Activated naive CD4-positive, alpha-beta T cell treated with Interleukin-2 at 50 U/mL for 16 hours (primary cell): ENCODE measurements around the gene GMDS.
A peak's percentile ranks its signal among the peaks of the same experiment; 100 is the strongest.

Experiments used
- DNase-seq: peaks from one replicate; pipeline ENCODE4 v3.0.0-alpha.2; 2020

Gene GMDS

DNA sequence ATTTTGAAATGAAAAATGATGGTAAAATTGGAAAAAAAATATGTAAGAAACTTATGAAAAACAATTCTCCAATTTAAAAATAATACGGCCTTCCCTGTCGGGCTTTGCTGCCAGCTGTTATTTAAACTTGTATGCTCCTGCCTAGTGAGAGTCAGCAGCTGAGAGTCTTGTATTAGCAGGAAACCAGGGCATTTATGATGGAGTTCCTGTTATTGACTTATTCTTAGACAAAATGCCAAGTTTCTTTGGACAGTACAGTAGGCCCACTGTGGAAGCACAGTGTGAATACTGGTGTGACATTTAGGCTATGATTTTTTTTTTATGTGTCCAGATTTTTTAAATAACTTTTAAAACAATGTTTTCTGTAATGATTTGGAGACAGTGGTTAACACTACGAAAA lies 42.1 kb downstream of the GMDS start:
- DNase-seq = no peak

- DNase-seq = no peak
Measured at GRCh38 chr6:2197984-2198383, 47.4 kb downstream of the GMDS start.

DNA sequence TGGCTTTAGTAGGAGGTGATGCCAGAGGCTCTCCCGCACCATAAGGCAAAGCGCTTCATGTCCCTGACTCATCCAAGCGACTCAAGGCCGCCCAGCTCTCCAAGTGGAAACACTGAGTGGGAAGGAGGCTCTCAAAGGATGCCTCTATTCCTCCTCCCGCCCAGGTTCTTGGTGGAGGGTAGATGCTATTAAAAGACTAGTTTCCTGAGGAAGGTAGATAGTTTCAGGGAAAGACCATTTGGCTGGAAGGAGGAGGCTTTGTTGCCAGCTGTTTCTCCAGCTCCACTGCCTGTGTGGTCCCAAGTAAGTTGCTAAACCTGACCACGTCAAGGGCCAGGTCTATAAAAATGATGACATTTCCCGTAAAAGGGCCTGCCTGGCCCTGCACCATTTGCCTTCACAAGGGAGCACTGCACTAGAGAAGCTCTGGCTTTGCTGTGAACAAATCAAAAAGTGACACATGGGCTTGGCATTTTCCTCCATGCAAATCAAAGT lies 48.2 kb downstream of the GMDS start:
- DNase-seq = no peak

DNA sequence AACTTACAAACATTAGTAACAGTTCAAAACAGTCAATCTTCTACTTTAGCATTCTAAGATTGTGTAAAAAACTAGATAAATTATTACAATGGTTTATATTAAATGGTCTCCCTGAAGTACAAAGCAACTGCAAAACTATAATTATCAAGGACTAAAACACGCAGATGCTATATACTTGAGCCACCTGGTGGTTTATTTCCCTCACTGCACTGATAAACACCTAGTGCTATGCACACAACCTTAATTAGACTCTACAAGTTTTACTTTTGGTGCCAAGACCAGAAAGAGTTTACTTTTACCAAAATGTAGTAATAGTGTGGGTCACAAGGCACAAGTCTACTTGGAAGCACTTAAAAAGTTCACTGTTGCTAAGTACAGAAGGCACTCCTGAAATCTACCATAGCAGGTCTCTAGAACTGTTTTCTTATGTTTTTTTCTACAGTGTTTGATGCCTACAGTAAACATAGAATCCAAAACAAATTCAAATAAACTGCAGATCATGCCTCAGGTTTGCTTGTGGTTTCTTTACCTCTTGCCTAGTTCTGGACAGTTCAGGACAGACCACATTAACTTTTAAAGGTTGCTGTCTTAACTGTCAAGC lies 49.2 kb downstream of the GMDS start:
- DNase-seq = peak; percentile 6

DNA sequence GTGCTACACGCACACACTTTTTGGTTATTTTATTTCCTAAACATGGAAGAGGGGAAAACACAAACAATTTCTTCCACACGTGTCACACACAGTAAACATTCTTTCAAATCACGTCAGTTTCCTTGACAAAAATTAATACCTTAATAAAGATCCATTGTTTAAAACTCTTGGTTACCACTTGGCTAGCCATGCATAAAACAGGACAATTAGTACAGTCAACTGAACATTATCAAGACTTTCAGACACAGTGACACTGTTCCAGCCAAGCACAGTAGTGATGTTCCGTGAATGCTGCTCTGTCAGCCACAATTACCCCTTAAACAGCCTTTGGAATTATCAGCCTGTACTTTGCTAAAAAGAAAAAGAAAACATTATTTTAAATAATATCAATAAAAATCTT lies 50.8 kb downstream of the GMDS start:
- DNase-seq = no peak

GRCh38 chr6:2193931-2194330 lies 51.5 kb downstream of the GMDS start:
- DNase-seq = no peak

DNA sequence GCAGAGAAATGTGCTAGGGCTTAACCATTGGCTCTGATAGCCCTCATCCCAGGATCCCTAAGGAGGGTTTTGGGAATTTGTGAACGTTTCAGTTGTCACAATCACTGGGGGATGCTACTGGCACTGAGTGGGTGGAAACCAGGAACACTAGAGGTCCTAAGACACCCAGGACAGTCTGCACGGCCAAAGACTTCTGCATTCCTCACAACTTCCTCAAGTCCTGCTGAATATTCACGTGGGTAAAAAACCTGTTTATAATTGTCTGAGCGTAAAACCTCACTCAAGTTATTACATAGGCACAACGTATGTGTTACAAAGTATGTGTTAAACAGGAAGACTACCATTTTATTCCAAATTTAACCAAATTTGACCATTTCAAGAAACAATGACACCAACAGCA lies 52.4 kb downstream of the GMDS start:
- DNase-seq = no peak

DNA sequence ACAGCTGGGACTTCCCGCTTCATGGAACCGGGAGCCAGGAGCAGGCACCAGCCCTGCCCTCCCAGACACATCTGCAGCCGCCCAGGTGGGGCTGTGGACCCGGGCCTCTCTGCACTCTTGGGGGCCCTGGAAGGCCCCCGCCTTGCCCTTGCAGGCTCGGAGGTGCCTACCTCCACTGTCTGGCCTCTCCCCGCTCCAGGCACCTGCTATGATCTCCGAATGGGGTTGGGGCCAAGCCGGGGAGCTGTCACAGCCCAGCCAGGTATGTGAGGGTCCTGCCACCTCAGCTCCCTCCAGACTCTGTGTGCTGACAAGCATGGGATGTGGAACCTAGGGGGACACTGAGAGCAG lies 54.0 kb downstream of the GMDS start:
- no peak for DNase-seq

DNA sequence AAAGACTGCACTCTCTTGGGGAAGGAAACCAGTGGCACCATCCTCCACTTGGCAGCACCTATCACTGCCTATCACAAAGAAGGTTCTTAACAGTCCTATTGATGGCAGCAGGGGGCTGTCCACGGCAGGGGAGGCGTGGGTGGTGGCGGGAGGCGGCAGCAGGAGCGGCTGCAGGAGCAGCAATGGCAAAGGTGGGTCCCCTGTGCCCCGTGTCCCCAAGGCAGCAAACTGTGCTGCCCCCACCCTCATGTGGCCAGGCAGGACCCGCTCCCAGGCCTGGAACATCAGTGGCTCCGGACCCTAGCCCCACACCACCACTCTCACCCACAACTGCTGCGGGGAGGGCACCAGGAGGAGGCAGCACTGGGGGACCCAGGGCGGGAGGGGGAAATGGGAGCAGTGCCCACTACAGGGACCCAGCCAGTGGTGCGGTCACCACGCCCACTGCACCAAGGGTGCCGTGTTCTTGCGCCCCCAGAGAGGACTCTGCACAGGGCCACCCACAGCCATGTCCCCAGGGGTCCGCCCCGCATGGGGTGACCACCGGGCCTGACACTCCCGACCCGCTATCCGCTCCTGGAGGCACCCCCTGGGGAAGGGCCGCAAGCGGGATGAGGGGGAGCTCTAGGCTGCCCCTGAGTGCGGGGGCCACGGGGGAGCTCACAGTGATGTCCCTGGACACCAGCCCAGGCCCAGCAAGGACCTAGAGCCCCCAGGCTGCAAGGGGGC lies 54.6 kb downstream of the GMDS start:
- DNase-seq = no peak

DNA sequence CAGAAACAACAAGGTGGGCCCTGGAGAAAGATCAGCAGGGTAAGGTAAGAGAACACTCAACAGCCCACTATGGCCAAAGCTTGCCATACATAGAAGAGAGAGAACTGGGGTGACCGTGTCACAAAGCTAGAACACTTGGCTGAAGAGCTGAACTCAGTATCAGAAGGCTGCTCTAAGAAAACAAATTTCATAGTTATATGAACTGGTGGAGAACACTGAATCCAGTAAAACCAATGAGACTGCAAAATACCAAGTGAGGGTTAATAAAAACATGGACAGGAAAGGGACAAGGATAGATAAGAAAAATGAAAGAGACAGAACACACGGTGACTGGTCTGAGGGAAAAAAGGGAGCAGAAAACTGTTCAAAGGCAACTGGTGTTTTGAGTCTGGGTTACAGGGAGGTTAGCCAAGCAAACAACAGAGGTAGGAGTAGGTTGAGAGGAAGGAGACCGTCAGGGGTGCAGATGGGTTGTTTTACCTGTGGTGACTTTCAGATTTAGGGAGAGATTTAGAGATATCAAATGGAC lies 56.5 kb downstream of the GMDS start:
- no peak for DNase-seq

- no peak for DNase-seq
Measured at GRCh38 chr6:2188397-2188796, 57.0 kb downstream of the GMDS start.

GRCh38 chr6:2187826-2188225 lies 57.6 kb downstream of the GMDS start:
- DNase-seq = no peak

- DNase-seq = no peak
Measured at GRCh38 chr6:2186516-2186915, 58.9 kb downstream of the GMDS start.

- DNase-seq = no peak
Measured at GRCh38 chr6:2185466-2185865, 59.9 kb downstream of the GMDS start.

- DNase-seq = no peak
Measured at GRCh38 chr6:2184700-2185455, 60.5 kb downstream of the GMDS start.

DNA sequence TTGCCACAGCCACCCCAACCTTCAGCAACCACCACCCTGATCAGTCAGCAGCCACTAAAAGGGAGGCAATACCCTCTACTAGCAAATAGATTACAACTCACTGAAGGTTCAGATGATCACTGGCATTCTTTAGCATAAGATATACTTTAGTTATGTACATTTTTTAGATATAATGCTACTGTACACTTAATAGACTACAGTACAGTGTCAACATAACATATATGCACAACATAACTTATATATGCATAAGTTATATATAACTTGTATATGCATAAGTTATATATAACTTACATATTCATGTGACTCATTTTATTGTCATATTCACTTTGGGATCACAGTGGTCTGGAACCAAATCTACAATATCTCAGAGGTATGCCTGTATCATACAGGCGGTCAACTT lies 61.7 kb downstream of the GMDS start:
- no peak for DNase-seq

DNA sequence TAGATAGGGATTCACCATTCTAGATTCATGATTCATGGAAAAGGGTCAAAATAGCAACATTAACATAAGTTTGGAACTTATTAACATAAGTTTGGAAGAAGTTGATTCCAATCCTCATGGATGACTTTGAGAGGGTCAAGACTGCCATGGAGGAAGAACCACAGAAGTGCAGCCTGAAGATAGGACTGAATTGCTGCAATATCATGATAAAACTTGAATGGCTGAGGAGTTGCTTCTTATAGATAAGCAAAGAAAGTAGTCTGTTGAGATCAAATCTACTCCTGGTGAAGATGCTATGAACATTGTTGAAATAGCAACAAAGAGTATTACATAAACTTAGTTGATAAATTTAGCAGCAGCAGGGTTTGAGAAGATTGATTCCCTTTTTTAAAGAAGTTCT lies 62.2 kb downstream of the GMDS start:
- DNase-seq = no peak

- no peak for DNase-seq
Measured at GRCh38 chr6:2182251-2182650, 63.2 kb downstream of the GMDS start.

DNA sequence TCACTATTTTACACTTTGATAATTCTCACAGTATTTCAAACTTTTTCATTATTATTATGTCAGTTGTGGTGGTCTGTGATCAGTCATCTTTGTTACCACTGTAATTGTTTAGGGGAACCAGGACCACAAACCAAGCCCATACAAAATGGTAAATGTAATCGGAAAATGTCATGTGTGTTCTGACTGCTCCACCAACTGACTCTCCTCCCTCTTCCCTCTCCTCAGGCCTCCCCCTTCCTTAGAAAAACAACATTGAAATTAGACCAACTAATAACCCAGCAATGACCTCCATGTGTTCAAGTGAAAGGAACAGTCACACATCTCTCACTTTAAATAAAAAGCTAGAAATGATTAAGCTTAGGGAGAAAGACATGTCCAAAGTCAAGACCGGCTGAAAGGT lies 63.8 kb downstream of the GMDS start:
- DNase-seq = no peak

DNA sequence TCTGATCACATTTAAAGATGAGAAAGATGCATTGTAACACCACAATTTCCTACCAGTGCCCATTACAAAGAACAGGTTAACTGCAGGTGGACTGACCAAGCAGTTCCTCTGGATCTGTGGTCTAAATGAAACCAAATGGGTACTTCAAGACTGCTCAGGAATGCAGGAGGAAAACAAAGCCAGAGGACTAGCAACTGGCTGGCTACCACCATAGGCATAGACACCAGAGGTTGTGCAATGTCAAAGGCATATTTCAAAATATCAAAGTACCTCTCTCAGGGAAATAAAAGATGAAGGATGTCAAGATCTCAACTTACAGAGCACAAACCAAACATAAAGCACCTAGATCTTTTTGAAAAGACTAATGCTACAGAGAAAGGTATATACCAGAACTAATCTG lies 65.5 kb downstream of the GMDS start:
- DNase-seq = no peak

DNA sequence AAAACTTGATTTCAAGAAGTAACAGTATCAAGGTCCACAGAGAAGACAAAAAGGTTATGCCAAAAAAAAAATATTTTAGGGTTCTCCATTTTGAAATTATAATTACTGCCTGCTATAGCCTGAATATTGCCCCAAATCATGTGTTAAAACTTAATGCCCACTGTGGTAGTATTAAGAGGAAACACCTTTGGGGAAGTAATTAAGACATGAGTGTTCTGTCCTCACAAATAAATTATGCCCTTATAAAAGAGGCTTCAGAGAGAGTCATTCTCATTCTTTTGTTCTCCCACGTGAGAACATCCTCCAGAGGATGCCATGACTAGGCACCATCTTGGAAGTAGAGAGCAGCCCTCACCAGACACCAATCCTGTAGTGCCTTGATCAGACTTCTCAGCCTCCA lies 66.2 kb downstream of the GMDS start:
- no peak for DNase-seq

DNA sequence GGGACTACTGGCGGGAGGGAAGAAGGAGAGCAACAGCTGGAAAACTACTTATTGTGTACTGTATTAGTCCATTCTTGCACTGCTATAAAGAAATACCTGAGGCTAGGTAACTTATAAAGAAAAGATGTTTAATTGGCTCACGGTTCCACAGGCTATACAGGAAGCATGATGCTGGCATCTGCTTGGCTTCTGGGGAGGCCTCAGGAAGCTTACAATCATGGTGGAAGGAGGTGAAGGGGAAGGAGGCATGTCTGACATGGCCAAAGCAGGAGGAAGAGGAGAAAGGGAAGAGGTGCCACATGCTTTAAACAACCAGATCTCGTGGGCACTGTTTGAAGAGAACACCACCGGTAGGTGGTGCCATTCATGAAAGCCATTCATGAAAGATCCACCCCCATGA lies 67.3 kb downstream of the GMDS start:
- DNase-seq = no peak

- DNase-seq = no peak
Measured at GRCh38 chr6:2175825-2176224, 69.6 kb downstream of the GMDS start.
